Osteocyte (in vitro differentiated cells): ENCODE results near the gene BCAT1. TPM values are rescaled to one million over a fixed set of nuclear protein-coding genes. Genes with fewer than 3 reads are reported as not detected.
A peak's percentile ranks its signal among the peaks of the same experiment; 100 is the strongest.

ENCODE experiments used
- DNase-seq: peaks from one replicate; pipeline ENCODE4 v3.0.0; 2021; ENCODE audit warnings: mixed read lengths; ENCODE audit not compliant: unreplicated experiment; ENCODE audit errors: extremely low spot score
- H3K27ac Mint-ChIP-seq: one replicate; pipeline ENCODE4 v1.8.0; 2021; ENCODE audit warnings: mild to moderate bottlenecking, mixed read lengths; ENCODE audit not compliant: unreplicated experiment
- H3K27me3 Mint-ChIP-seq: one replicate; pipeline ENCODE4 v1.8.0; 2021; ENCODE audit warnings: mixed read lengths; ENCODE audit not compliant: unreplicated experiment
- H3K36me3 Mint-ChIP-seq: one replicate; pipeline ENCODE4 v1.8.0; 2021; ENCODE audit warnings: mixed read lengths; ENCODE audit not compliant: unreplicated experiment
- H3K4me1 Mint-ChIP-seq: one replicate; pipeline ENCODE4 v1.8.0; 2021; ENCODE audit warnings: mixed read lengths; ENCODE audit not compliant: unreplicated experiment
- H3K4me3 Mint-ChIP-seq: one replicate; pipeline ENCODE4 v1.8.0; 2021; ENCODE audit warnings: mild to moderate bottlenecking, moderate library complexity, mixed read lengths; ENCODE audit not compliant: unreplicated experiment
- H3K9me3 Mint-ChIP-seq: one replicate; pipeline ENCODE4 v1.8.0; 2021; ENCODE audit warnings: mixed read lengths; ENCODE audit not compliant: unreplicated experiment
- total RNA-seq: library from RNA; stranded (reverse); gene quantifications from 2 replicates; pipeline ENCODE4 v1.2.1, GENCODE V29; 2021
- TF ChIP-seq, protein P1 (sequence below): fragments of 200-600 bp; sonication (generic); IDR thresholded peaks from 2 replicates; pipeline ENCODE4 v1.5.0; 2021; ENCODE audit warnings: antibody characterized with exemption, mild to moderate bottlenecking, moderate library complexity

Gene BCAT1
- total RNA-seq, 1 donor from 2014 or later, result 155 TPM

DNA sequence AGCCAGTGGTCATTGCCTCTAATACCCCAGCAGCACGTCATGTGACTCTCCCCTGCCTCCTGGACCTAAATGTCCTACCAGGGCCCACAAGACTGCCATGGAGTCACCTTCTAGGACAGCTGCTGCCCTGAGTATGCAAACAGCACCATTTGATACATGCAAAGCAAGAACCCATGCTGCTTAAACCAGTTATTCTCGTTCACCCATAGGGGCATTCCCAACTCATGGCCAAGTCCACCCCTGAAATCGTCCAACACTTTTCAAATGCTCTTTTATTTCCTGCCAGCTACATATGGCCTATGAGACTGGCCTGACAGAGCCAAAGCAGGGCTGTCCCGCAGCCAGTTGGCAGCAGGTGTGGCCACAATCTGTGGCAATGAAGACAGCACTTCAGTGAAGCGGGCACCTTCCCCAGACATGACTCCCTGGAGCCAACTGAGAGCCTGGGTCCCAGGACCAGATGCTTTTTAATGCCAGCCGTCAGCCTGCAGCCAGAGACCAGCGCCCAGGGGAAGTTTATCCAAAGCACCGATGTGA lies 99.9 kb downstream of the BCAT1 start:
- Mint-ChIP-seq H3K27me3 (no peaks in the 10 kb centered on the region), H3K27ac (no peak overlapping the region), H3K4me3 (no peak overlapping the region), H3K4me1 (peaks cover 24% of the 10 kb centered on the region), H3K36me3 (peaks cover 22% of the 10 kb centered on the region), H3K9me3 (no peaks in the 10 kb centered on the region)
- DNase-seq, result no peak
- TF ChIP-seq, protein P1, sequence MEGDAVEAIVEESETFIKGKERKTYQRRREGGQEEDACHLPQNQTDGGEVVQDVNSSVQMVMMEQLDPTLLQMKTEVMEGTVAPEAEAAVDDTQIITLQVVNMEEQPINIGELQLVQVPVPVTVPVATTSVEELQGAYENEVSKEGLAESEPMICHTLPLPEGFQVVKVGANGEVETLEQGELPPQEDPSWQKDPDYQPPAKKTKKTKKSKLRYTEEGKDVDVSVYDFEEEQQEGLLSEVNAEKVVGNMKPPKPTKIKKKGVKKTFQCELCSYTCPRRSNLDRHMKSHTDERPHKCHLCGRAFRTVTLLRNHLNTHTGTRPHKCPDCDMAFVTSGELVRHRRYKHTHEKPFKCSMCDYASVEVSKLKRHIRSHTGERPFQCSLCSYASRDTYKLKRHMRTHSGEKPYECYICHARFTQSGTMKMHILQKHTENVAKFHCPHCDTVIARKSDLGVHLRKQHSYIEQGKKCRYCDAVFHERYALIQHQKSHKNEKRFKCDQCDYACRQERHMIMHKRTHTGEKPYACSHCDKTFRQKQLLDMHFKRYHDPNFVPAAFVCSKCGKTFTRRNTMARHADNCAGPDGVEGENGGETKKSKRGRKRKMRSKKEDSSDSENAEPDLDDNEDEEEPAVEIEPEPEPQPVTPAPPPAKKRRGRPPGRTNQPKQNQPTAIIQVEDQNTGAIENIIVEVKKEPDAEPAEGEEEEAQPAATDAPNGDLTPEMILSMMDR, result no peak

DNA sequence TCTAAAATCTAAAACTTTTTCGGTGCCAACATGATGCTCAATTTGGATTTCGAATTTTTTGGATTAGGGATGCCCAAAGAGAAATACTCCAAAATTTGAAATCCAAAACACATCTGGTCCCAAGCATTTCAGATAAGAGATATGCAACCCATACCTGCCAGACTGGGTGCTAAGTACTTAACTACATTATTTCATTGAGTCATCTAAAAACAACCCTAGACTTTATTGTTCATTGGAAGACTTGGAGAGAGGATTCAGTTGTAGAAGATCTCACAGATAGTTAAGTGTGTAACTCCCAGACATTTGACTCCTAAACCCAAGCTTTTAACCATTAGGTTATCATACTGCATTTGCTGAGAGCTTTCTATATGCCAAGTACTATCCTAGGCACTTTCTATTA lies 102.2 kb downstream of the BCAT1 start:
- Mint-ChIP-seq H3K9me3 (no peaks in the 10 kb centered on the region), H3K4me3 (no peak overlapping the region), H3K4me1 (peaks cover 5% of the 10 kb centered on the region), H3K36me3 (peaks cover 24% of the 10 kb centered on the region), H3K27ac (no peak overlapping the region), H3K27me3 (no peaks in the 10 kb centered on the region)
- no peak for DNase-seq
- TF ChIP-seq, protein P1, result no peak

DNA sequence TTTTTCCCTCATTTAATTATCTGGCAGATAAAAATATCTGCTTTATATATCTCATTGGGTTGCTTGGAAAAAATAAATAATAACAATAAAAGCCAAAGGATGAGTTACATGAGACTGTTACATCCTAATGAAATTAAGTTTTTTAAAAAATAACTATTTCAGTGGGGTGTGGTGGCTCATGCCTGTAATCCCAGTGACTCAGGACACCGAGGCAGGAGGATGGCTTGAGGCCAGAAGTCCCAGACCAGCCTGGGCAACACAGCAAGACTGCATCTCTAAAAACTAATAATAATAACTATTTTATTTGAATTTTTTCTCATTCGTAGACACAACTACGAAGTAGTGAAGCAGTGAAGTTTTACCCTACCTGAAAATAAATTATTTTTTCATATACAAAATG lies 103.3 kb downstream of the BCAT1 start:
- Mint-ChIP-seq H3K4me3 (no peak overlapping the region), H3K36me3 (peaks cover 30% of the 10 kb centered on the region), H3K9me3 (no peaks in the 10 kb centered on the region), H3K27me3 (no peaks in the 10 kb centered on the region), H3K4me1 (peaks cover 9% of the 10 kb centered on the region), H3K27ac (no peak overlapping the region)
- no peak for DNase-seq
- TF ChIP-seq, protein P1, result no peak

DNA sequence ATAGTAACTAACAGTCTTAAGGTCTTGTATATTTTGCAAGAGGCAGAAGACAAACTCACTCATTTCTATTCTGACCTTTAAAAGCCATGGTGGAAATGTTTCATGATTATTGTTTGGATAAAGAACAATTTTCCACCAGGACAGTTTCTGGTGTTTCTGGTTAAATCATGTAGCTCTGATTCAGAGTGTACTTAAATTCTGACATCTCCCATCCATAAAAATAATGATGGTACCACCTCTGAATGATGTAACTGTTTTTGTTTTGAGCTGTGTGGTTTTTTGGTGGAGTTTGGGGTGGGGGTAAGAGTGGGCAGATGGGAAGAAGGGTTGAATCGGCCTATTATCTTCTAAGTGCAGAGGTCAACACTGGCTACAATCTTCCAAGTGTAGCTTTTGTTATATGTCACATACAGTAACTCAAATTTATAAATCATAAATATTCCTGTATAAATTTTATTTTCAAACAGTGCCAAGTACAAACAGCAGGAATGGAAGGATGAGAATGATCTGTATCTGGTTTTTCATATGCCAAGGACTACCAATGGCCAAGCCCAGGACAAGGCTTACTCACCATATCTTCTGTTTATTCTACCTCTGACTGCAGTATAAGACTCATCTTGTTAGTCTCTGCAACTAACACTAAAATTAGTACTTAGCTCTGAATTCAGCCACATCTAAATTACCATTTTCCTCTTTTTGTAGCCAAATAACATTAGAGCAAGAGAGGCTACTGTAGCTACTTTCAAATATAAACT lies 108.7 kb downstream of the BCAT1 start:
- no peaks in the 10 kb centered on the region for H3K9me3 Mint-ChIP-seq
- peaks cover 25% of the 10 kb centered on the region for H3K36me3 Mint-ChIP-seq
- TF ChIP-seq, protein P1, result no peak
- H3K4me1 Mint-ChIP-seq, result peaks cover 41% of the 10 kb centered on the region
- no peaks in the 10 kb centered on the region for H3K27me3 Mint-ChIP-seq
- H3K27ac Mint-ChIP-seq, result peak overlapping the region; percentile 91
- no peak overlapping the region for H3K4me3 Mint-ChIP-seq
- DNase-seq, result no peak

DNA sequence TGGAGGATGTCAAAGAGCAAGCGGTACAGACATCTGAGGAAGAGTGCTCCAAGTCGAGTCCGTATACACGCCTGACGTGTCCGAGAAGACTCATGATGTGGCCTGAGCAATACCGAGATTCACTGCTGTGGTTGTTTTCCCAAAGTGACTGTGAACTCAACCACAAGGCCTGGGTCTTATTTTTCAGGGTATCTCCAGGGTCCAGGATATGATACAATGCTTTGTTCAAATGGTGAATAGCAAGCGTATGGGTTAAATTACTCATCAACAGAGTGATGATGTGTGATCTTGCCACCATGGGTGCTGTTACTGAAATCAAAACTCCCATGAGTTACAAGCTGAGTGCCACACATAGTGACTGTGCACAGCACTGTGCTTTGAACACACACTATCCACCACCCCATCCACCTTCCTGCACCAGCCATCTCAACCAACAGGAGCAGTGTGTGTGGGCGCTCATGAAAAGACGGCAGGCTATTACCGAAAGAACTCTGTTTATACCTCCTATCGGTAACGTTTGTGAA lies 109.6 kb downstream of the BCAT1 start:
- Mint-ChIP-seq H3K4me3 (no peak overlapping the region), H3K4me1 (peaks cover 41% of the 10 kb centered on the region), H3K9me3 (no peaks in the 10 kb centered on the region), H3K27ac (peak overlapping the region; percentile 91), H3K36me3 (peaks cover 26% of the 10 kb centered on the region), H3K27me3 (no peaks in the 10 kb centered on the region)
- TF ChIP-seq, protein P1, result no peak
- no peak for DNase-seq
